Spleen (tissue), 11 donors: ENCODE data around the gene FCRL4. TPM values are rescaled to one million over a fixed set of nuclear protein-coding genes. Genes with fewer than 3 reads are reported as not detected.

ENCODE experiments used
- DNase-seq: peaks from one replicate; pipeline ENCODE4 v3.0.0-alpha.2; 2020
- H3K27ac ChIP-seq, 8 donors: fragments of 200-600 bp; sonication (generic) in 7 of 8; 1 replicate in 4 of 8; 2 replicates in 4 of 8; pipeline versions ENCODE4 v1.5.0 to v1.8.0; 2016 to 2021; ENCODE audit warnings: inconsistent platforms in 4 of 8, mild to moderate bottlenecking in 4 of 8, moderate library complexity in 1 of 8
- H3K27me3 ChIP-seq, 7 donors: fragments of 200-600 bp; sonication (generic) in 6 of 7; replicated peaks in 1 of 7; 1 replicate in 4 of 7; 2 replicates in 3 of 7; pipeline versions ENCODE4 v1.5.0 to v1.8.0; 2016 to 2021; ENCODE audit warnings: inconsistent platforms in 3 of 7, mild to moderate bottlenecking in 1 of 7
- H3K36me3 ChIP-seq, 6 donors: fragments of 200-600 bp; sonication (generic) in 5 of 6; 1 replicate in 4 of 6; 2 replicates in 2 of 6; pipeline versions ENCODE4 v1.5.0 to v1.8.0; 2016 to 2021; ENCODE audit warnings: inconsistent platforms in 2 of 6
- H3K4me1 ChIP-seq, 6 donors: fragments of 200-600 bp; sonication (generic) in 5 of 6; 1 replicate in 3 of 6; 2 replicates in 3 of 6; pipeline versions ENCODE4 v1.5.0 to v1.8.0; 2016 to 2021; ENCODE audit warnings: inconsistent platforms in 3 of 6
- H3K4me3 ChIP-seq, 8 donors: fragments of 200-600 bp; sonication (generic) in 7 of 8; 1 replicate in 4 of 8; 2 replicates in 4 of 8; pipeline versions ENCODE4 v1.5.0 to v1.8.0; 2016 to 2021; ENCODE audit warnings: inconsistent platforms in 4 of 8, mild to moderate bottlenecking in 4 of 8, moderate library complexity in 2 of 8
- H3K9me3 ChIP-seq, 8 donors: fragments of 200-600 bp; sonication (generic) in 7 of 8; 1 replicate in 4 of 8; 2 replicates in 4 of 8; pipeline versions ENCODE4 v1.5.0 to v1.8.0; 2016 to 2021; ENCODE audit warnings: inconsistent platforms in 4 of 8
- CTCF ChIP-seq, 11 experiments: fragments of 200-600 bp in 7 of 11; fragments of 450-650 bp in 4 of 11; sonication (generic) in 4 of 11; IDR thresholded peaks in 8 of 11; conservative IDR thresholded peaks in 3 of 11; 1 replicate in 7 of 11; 2 replicates in 4 of 11; pipeline versions ENCODE4 v1.4.0 to v1.8.0; 2016 to 2021; ENCODE audit warnings: antibody characterized with exemption in 11 of 11, inconsistent platforms in 4 of 11, mild to moderate bottlenecking in 1 of 11
- POLR2A ChIP-seq, 3 donors: fragments of 450-650 bp; IDR thresholded peaks; one replicate each; pipeline ENCODE4 v1.5.1; 2017; ENCODE audit warnings: antibody characterized with exemption in 3 of 3, mild to moderate bottlenecking in 1 of 3
- POLR2AphosphoS5 ChIP-seq, 3 donors: sonication (generic); formaldehyde crosslinking; IDR thresholded peaks; one replicate each; pipeline ENCODE4 v1.5.1; 2017; ENCODE audit warnings: antibody characterized with exemption in 3 of 3
- WGBS, 5 donors: extraction: QIAGEN DNeasy Blood & Tissue Kit in 3 of 5; methylation state at CpG; one replicate each; pipeline versions ENCODE4 v1.1.5 to v1.1.7; 2013 to 2018; 5-methylcytosine and 5-hydroxymethylcytosine counted together
- intact Hi-C: fragments of 100-400 bp; cut with DNase I; formaldehyde crosslinking; loops from one replicate; pipeline ENCODE4 v1.15.0; 2023; ENCODE audit warnings: low total_unique reads
- polyA plus RNA-seq, 3 donors: library from polyadenylated mRNA; stranded (reverse); fragments of 200-250 nt; gene quantifications; one replicate each; pipeline ENCODE4 v1.2.1, GENCODE V29; 2013
- total RNA-seq, 7 donors: library from RNA; depleted of rRNA in 3 of 7; stranded (reverse); fragments of >200 nt in 3 of 7; fragmentation: NEBNext Ultra II Directional in 4 of 7; extraction: Animal tissue kit (Norgen Biotek cat#: 25700) in 4 of 7; gene quantifications; one replicate each; pipeline versions ENCODE4 v1.1.0 to v1.2.1, GENCODE V29; 2016 to 2021
- donor health status: healthy with polysubstance abuse.
- donor health status: DM: no; HTN: no; CAD: no; lungs with moderate emphysema.
- donor health status: DM: no; HTN: no; CAD: no.
- donor health status: Bipolar disorder and iron deficiency.
- donor health status: healthy.
- donor health status: DM: no; HTN: no; CAD: no.
- donor health status: DM: yes; HTN: yes; CAD: no.

FCRL4 gene
- total and polyA plus RNA-seq, 10 donors = 0.26 to 6.0 (median 1.9) TPM

- intact Hi-C loops = loop anchor here (10.0 kb wide), 1 partner anchor 197 kb away; the partner anchor contains the start of gene FCRL2
- TF ChIP-seq POLR2A (IDR thresholded peaks at IDR 0.05) = no peak
- TF ChIP-seq POLR2AphosphoS5 (IDR thresholded peaks at IDR 0.05) = no peak
- no peak for TF ChIP-seq CTCF (IDR thresholded peaks at IDR 0.05 in 8 of 11, conservative IDR thresholded peaks at IDR 0.05 in 3 of 11)
- no peak for DNase-seq
Measured at GRCh38 chr1:157577420-157577819, 20.5 kb downstream of the FCRL4 start.

GRCh38 chr1:157575744-157576143, 22.1 kb downstream of the FCRL4 start:
- Histone ChIP-seq H3K36me3 (no peaks in the 10 kb centered on the region), H3K9me3 (no peaks in the 10 kb centered on the region), H3K4me1 (peaks cover 5 to 22% (median 9%) of the 10 kb centered on the region in 6 donors), H3K4me3 (no peak overlapping the region), H3K27me3 (peaks cover 0 to 5% (median 0%) of the 10 kb centered on the region in 7 donors), H3K27ac (no peak overlapping the region)
- WGBS, 5 donors = 73 to 80% (median 76%) methylated on average over 2 of the region's 2 CpGs
- no peak for DNase-seq
- intact Hi-C loops = loop anchor here (10.0 kb wide), 1 partner anchor 199 kb away; the partner anchor contains the start of gene FCRL2
- no peak for TF ChIP-seq CTCF (IDR thresholded peaks at IDR 0.05 in 8 of 11, conservative IDR thresholded peaks at IDR 0.05 in 3 of 11)
- no peak for TF ChIP-seq POLR2AphosphoS5 (IDR thresholded peaks at IDR 0.05)
- TF ChIP-seq POLR2A (IDR thresholded peaks at IDR 0.05) = no peak

More at GRCh38 chr1:157577420-157577819, 20.5 kb downstream of the FCRL4 start:
- H3K4me1 ChIP-seq = peaks cover 7 to 36% (median 21%) of the 10 kb centered on the region in 6 donors
- H3K9me3 ChIP-seq = no peaks in the 10 kb centered on the region
- no peaks in the 10 kb centered on the region for H3K36me3 ChIP-seq
- H3K4me3 ChIP-seq = no peak overlapping the region
- H3K27me3 ChIP-seq = peaks cover 0 to 6% (median 0%) of the 10 kb centered on the region in 7 donors
- H3K27ac ChIP-seq = no peak overlapping the region
- 73 to 89% (median 80%) methylated on average over 3 of the region's 3 CpGs for WGBS, 5 donors

- WGBS, 5 donors = 89 to 100% (median 93%) methylated on average over 1 of the region's 1 CpG
- H3K4me1 ChIP-seq = peaks cover 0 to 13% (median 0%) of the 10 kb centered on the region in 6 donors
Measured at GRCh38 chr1:157574836-157575235, 23.0 kb downstream of the FCRL4 start.

More at GRCh38 chr1:157574836-157575235, 23.0 kb downstream of the FCRL4 start:
- H3K9me3 ChIP-seq = no peaks in the 10 kb centered on the region
- no peak for TF ChIP-seq POLR2AphosphoS5 (IDR thresholded peaks at IDR 0.05)
- TF ChIP-seq POLR2A (IDR thresholded peaks at IDR 0.05) = no peak
- no peak for TF ChIP-seq CTCF (IDR thresholded peaks at IDR 0.05 in 8 of 11, conservative IDR thresholded peaks at IDR 0.05 in 3 of 11)
- H3K27ac ChIP-seq = no peak overlapping the region
- H3K27me3 ChIP-seq = no peaks in the 10 kb centered on the region
- intact Hi-C loops = loop anchor here (10.0 kb wide), 1 partner anchor 200 kb away; the partner anchor contains the start of gene FCRL2
- DNase-seq = no peak
- H3K36me3 ChIP-seq = no peaks in the 10 kb centered on the region
- H3K4me3 ChIP-seq = no peak overlapping the region
